Measurements from ENCODE around the gene ARRDC4. TPM values are rescaled to one million over a fixed set of nuclear protein-coding genes. Genes with fewer than 3 reads are reported as not detected.

Gene ARRDC4, protein sequence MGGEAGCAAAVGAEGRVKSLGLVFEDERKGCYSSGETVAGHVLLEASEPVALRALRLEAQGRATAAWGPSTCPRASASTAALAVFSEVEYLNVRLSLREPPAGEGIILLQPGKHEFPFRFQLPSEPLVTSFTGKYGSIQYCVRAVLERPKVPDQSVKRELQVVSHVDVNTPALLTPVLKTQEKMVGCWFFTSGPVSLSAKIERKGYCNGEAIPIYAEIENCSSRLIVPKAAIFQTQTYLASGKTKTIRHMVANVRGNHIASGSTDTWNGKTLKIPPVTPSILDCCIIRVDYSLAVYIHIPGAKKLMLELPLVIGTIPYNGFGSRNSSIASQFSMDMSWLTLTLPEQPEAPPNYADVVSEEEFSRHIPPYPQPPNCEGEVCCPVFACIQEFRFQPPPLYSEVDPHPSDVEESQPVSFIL
- total RNA-seq: 1 to 10 TPM in 1 of 2 experiments, under 1 TPM in 1; 0.88 to 1.1 TPM

DNA sequence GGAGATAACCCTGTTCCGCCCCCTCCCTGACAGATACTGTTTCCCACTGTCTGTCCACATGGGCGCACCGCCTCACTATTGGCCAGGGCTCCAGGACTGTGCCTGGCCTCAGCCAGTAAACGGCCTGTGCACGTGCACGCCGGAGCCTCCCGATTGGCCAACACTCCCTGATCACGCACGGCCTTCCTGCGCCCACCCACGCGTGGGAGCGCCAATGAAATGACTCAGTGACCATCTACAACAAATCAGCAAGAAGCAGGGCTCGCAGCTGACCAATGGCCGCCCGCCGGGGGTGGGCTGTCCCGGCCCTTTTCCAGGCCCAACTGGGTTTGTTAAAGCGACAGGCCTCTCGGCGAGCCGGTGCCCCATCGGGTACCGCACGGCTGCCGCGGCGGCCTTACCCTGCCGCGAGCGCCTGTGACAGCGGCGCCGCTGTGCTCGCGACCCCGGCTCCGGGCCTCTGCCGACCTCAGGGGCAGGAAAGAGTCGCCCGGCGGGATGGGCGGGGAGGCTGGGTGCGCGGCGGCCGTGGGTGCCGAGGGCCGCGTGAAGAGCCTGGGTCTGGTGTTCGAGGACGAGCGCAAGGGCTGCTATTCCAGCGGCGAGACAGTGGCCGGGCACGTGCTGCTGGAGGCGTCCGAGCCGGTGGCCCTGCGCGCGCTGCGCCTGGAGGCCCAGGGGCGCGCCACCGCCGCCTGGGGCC, at the start of gene ARRDC4:
Gene ARRDC4 (plus strand): TSS at position 340 of the 703 bp plus-strand sequence. CDS start 159 bp downstream, at position 499.
- CTCF ChIA-PET: no interaction called here
- H3K4me1 Mint-ChIP-seq: peaks cover 20% of the 10 kb centered on the region
- POLR2A ChIA-PET: no interaction called here
- no peaks in the 10 kb centered on the region for H3K27me3 Mint-ChIP-seq
- ATAC-seq: peak; percentile 99
- DNase-seq: peak; percentile 98
- peak within 1 kb of the TSS; percentile 70 for H3K27ac Mint-ChIP-seq
- peak within 1 kb of the TSS; percentile 70 for H3K4me3 Mint-ChIP-seq
- H3K36me3 Mint-ChIP-seq (ENCODE audit: low read depth): no peaks in the 10 kb centered on the region
- intact Hi-C loops (cut with DNase I, micrococcal nuclease): loop anchor here in 1 of 2 experiments (1.0 to 2.0 kb wide), 2 partner anchors 51 to 688 kb away; partner anchors contain the start of gene IGF1R
- no peaks in the 10 kb centered on the region for H3K9me3 Mint-ChIP-seq (ENCODE audit: low read depth)

- POLR2A ChIA-PET: no interaction called here
- no peaks in the 10 kb centered on the region for H3K36me3 Mint-ChIP-seq (ENCODE audit: low read depth)
- no peak for DNase-seq
- no peak overlapping the region for H3K27ac Mint-ChIP-seq
- CTCF ChIA-PET: no interaction called here
- ATAC-seq: no peak
- H3K4me3 Mint-ChIP-seq: no peak overlapping the region
- no peaks in the 10 kb centered on the region for H3K9me3 Mint-ChIP-seq (ENCODE audit: low read depth)
- no peaks in the 10 kb centered on the region for H3K27me3 Mint-ChIP-seq
- intact Hi-C loops (cut with DNase I, micrococcal nuclease): no loop called here
- H3K4me1 Mint-ChIP-seq: no peaks in the 10 kb centered on the region
These were observed 45.8 kb upstream of the ARRDC4 start for GRCh38 chr15:97914711-97915110.

DNA sequence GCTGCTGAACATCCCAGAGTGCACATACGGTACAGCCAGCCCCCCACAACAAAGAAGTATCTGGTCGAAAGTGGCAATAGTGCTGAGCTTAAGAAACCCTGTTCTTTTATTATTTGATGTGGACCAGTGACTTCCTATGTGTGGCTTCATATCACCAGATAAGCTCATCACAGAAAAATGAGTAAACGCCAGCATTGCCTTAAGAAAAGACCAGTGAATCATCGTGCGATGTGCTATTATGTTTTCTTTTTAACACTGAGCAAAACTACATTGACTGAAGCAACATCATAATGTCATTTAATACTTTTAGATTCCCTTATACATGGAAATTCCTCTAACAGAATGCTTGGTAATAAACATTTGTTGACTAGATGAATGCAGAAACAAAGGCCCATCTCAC, 45.2 kb upstream of the ARRDC4 start:
- DNase-seq: no peak
- ChIA-PET CTCF (interaction anchor here (0.6 kb wide), 1 partner anchor 101 kb away, joined by 3 read pairs; no protein-coding TSS in a partner anchor), POLR2A (no interaction called here)
- ATAC-seq: no peak
- Mint-ChIP-seq H3K27ac (no peak overlapping the region), H3K36me3 (ENCODE audit: low read depth) (no peaks in the 10 kb centered on the region), H3K4me3 (no peak overlapping the region), H3K4me1 (no peaks in the 10 kb centered on the region), H3K9me3 (ENCODE audit: low read depth) (no peaks in the 10 kb centered on the region), H3K27me3 (no peaks in the 10 kb centered on the region)
- intact Hi-C loops (cut with DNase I, micrococcal nuclease): no loop called here

- H3K27me3 Mint-ChIP-seq: no peaks in the 10 kb centered on the region
- intact Hi-C loops (cut with DNase I, micrococcal nuclease): no loop called here
- no peak overlapping the region for H3K27ac Mint-ChIP-seq
- H3K36me3 Mint-ChIP-seq (ENCODE audit: low read depth): no peaks in the 10 kb centered on the region
- H3K4me3 Mint-ChIP-seq: no peak overlapping the region
- CTCF ChIA-PET: interaction anchor here (1.2 kb wide), 1 partner anchor 257 kb away, joined by 4 read pairs; no protein-coding TSS in a partner anchor
- peaks cover 9% of the 10 kb centered on the region for H3K9me3 Mint-ChIP-seq (ENCODE audit: low read depth)
- no peaks in the 10 kb centered on the region for H3K4me1 Mint-ChIP-seq
- ATAC-seq (no peak), DNase-seq (no peak)
- POLR2A ChIA-PET: no interaction called here
These were observed 39.1 kb upstream of the ARRDC4 start for GRCh38 chr15:97921296-97921865.

GRCh38 chr15:97929456-97930229, 30.9 kb upstream of the ARRDC4 start:
- H3K4me3 Mint-ChIP-seq: no peak overlapping the region
- ATAC-seq: no peak
- H3K27ac Mint-ChIP-seq: no peak overlapping the region
- ChIA-PET POLR2A (no interaction called here), CTCF (no interaction called here)
- no peaks in the 10 kb centered on the region for H3K27me3 Mint-ChIP-seq
- no peaks in the 10 kb centered on the region for H3K4me1 Mint-ChIP-seq
- no peak for DNase-seq
- peaks cover 3% of the 10 kb centered on the region for H3K36me3 Mint-ChIP-seq (ENCODE audit: low read depth)
- intact Hi-C loops (cut with DNase I, micrococcal nuclease): no loop called here
- peaks cover 9% of the 10 kb centered on the region for H3K9me3 Mint-ChIP-seq (ENCODE audit: low read depth)

DNA sequence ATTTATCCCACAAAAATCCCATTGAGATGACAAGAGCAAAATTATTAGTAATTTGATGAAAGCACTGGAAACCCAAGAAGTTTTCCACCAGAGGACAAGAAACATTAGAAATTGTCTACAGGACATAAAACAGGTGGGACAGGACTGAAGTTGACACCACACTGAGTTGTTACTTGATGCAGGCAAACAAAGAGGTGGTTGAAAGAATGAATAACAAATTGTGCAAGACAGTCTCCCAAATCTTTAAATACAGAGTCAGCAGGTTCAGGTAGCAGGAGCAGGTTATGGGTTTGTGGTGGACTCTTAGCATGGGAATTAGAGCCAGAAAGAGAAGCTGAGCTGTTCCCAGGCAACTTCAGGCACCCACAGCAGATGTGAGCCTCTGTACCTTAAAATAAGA, 30.3 kb upstream of the ARRDC4 start:
- no peak overlapping the region for H3K4me3 Mint-ChIP-seq
- no peaks in the 10 kb centered on the region for H3K27me3 Mint-ChIP-seq
- ChIA-PET CTCF (no interaction called here), POLR2A (no interaction called here)
- peaks cover 9% of the 10 kb centered on the region for H3K9me3 Mint-ChIP-seq (ENCODE audit: low read depth)
- H3K27ac Mint-ChIP-seq: no peak overlapping the region
- no peaks in the 10 kb centered on the region for H3K4me1 Mint-ChIP-seq
- ATAC-seq (no peak), DNase-seq (no peak)
- intact Hi-C loops (cut with DNase I, micrococcal nuclease): no loop called here
- peaks cover 3% of the 10 kb centered on the region for H3K36me3 Mint-ChIP-seq (ENCODE audit: low read depth)

DNA sequence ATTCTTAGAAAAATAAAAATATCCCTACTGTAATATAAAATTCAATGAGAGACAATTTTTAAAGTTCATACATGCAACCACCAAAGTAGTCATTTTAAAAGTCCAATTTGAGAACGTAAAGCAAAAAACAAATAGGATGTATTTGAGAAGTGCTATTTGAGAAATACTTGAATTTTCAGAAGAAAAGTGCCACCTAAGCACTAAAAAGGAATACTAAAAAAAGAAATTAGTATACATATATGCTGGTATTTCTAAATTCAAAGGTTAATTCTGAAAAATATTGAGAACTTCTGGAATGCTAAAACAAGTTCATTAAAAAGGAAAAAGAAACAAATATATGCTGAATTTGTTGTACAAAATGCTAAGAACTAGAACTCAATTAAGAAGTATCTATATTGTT, 29.2 kb upstream of the ARRDC4 start:
- ChIA-PET POLR2A (no interaction called here), CTCF (no interaction called here)
- Mint-ChIP-seq H3K4me3 (no peak overlapping the region), H3K9me3 (ENCODE audit: low read depth) (peaks cover 9% of the 10 kb centered on the region), H3K27ac (no peak overlapping the region), H3K4me1 (no peaks in the 10 kb centered on the region), H3K27me3 (no peaks in the 10 kb centered on the region), H3K36me3 (ENCODE audit: low read depth) (peaks cover 3% of the 10 kb centered on the region)
- intact Hi-C loops (cut with DNase I, micrococcal nuclease): no loop called here
- DNase-seq (no peak), ATAC-seq (no peak)

GRCh38 chr15:97933589-97933988, 26.9 kb upstream of the ARRDC4 start:
- Mint-ChIP-seq H3K4me3 (no peak overlapping the region), H3K4me1 (no peaks in the 10 kb centered on the region), H3K9me3 (ENCODE audit: low read depth) (peaks cover 9% of the 10 kb centered on the region), H3K36me3 (ENCODE audit: low read depth) (peaks cover 3% of the 10 kb centered on the region), H3K27me3 (no peaks in the 10 kb centered on the region), H3K27ac (no peak overlapping the region)
- intact Hi-C loops (cut with DNase I, micrococcal nuclease): no loop called here
- ATAC-seq: no peak
- ChIA-PET POLR2A (no interaction called here), CTCF (interaction anchor here (0.8 kb wide), 1 partner anchor 1454 kb away, joined by 4 read pairs; no protein-coding TSS in a partner anchor)
- no peak for DNase-seq

DNA sequence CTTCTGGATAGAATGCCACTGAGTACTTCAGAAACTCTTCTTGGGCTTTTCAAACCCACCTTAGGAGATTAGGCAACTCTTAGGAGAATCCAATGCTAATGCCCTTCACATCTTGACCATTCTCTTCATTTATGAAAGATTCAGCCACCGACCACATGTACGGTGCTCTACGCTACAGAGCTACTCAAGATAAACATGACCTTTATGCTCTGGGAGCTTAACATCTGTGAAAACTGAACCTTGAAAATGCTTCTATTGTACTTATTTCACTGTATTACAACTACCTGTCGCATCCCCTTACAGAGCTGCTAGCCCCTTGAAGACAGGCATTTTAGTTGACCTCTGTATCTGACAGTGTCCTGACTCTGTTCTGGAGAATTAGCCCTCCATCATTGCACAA, 19.5 kb upstream of the ARRDC4 start:
- Mint-ChIP-seq H3K4me3 (no peak overlapping the region), H3K4me1 (no peaks in the 10 kb centered on the region), H3K9me3 (ENCODE audit: low read depth) (no peaks in the 10 kb centered on the region), H3K36me3 (ENCODE audit: low read depth) (no peaks in the 10 kb centered on the region), H3K27me3 (no peaks in the 10 kb centered on the region), H3K27ac (no peak overlapping the region)
- intact Hi-C loops (cut with DNase I, micrococcal nuclease): no loop called here
- DNase-seq (no peak), ATAC-seq (no peak)
- ChIA-PET POLR2A (no interaction called here), CTCF (interaction anchor here (0.6 kb wide), 1 partner anchor 1186 kb away, joined by 3 read pairs; no protein-coding TSS in a partner anchor)

DNA sequence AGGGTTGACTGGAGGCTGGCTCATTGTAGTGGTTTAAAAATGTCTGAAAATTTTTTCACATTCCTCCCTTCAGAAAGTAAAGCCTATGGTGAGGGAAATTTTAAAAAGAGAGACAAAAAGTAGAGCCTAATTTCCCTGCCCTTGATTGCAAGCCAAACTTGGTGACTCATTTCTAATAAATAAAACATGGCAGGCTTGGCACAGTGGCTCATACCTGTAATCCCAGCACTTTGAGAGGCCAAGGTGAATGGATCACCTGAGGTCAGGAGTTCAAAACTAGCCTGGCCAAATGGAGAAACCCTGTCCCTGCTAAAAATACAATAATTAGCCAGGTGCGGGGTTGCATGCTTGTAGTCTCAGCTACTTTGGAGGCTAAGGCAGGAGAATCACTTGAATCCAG, 18.9 kb upstream of the ARRDC4 start:
- Mint-ChIP-seq H3K9me3 (ENCODE audit: low read depth) (no peaks in the 10 kb centered on the region), H3K4me3 (no peak overlapping the region), H3K4me1 (no peaks in the 10 kb centered on the region), H3K27ac (no peak overlapping the region), H3K27me3 (no peaks in the 10 kb centered on the region), H3K36me3 (ENCODE audit: low read depth) (no peaks in the 10 kb centered on the region)
- ChIA-PET CTCF (no interaction called here), POLR2A (no interaction called here)
- DNase-seq (no peak), ATAC-seq (no peak)
- intact Hi-C loops (cut with DNase I, micrococcal nuclease): no loop called here

DNA sequence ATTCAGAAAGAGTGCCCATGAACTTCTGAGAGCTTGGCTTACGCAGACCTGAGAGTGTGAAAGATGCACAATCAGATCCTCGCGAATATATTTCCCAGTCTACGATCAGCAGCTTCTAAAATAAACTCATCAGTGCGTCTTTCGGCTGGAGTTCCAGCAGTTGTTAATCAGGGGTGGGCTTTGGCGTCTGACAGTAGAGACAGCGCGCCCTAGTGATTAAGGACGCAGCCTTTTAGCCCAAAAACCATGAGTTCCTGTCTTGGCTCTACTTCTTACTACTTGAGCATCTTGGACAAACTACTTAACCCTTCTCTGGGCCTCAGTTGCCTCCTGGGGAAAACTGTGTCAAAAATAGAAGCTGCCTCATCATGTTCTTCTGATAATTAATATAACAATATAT, 15.8 kb upstream of the ARRDC4 start:
- ChIA-PET CTCF (no interaction called here), POLR2A (no interaction called here)
- ATAC-seq: no peak
- Mint-ChIP-seq H3K4me3 (no peak overlapping the region), H3K27ac (no peak overlapping the region), H3K27me3 (no peaks in the 10 kb centered on the region), H3K9me3 (ENCODE audit: low read depth) (no peaks in the 10 kb centered on the region), H3K4me1 (no peaks in the 10 kb centered on the region), H3K36me3 (ENCODE audit: low read depth) (no peaks in the 10 kb centered on the region)
- intact Hi-C loops (cut with DNase I, micrococcal nuclease): no loop called here
- no peak for DNase-seq

Measured in activated CD4-positive, alpha-beta T cell treated with anti-CD3 and anti-CD28 coated beads for 36 hours (primary cell).